NCI-H1105 treated with DMSO at 0.1 percent for 48 hours (cell line): ENCODE measurements around the gene AVPR1A.

Experiments used
- DNase-seq: peaks from one replicate; lab custom pipeline; 2025; lab: John Stamatoyannopoulos, UW

Gene AVPR1A

GRCh38 chr12:63093711-63094110 is 57.3 kb downstream of the AVPR1A start:
- DNase-seq: no peak

- DNase-seq: no peak
These were observed 57.9 kb downstream of the AVPR1A start for GRCh38 chr12:63093084-63093483.
